ENCODE data around the gene FBXL16. TPM values are rescaled to one million over a fixed set of nuclear protein-coding genes. Genes with fewer than 3 reads are reported as not detected.
"Not testable (repeated sequence)": the region's sequence is repeated elsewhere in the genome, so short reads cannot be mapped to it uniquely, and the experiment has no call there.

Gene FBXL16
- polyA plus RNA-seq, 1 donor, result 0.52 TPM

DNA sequence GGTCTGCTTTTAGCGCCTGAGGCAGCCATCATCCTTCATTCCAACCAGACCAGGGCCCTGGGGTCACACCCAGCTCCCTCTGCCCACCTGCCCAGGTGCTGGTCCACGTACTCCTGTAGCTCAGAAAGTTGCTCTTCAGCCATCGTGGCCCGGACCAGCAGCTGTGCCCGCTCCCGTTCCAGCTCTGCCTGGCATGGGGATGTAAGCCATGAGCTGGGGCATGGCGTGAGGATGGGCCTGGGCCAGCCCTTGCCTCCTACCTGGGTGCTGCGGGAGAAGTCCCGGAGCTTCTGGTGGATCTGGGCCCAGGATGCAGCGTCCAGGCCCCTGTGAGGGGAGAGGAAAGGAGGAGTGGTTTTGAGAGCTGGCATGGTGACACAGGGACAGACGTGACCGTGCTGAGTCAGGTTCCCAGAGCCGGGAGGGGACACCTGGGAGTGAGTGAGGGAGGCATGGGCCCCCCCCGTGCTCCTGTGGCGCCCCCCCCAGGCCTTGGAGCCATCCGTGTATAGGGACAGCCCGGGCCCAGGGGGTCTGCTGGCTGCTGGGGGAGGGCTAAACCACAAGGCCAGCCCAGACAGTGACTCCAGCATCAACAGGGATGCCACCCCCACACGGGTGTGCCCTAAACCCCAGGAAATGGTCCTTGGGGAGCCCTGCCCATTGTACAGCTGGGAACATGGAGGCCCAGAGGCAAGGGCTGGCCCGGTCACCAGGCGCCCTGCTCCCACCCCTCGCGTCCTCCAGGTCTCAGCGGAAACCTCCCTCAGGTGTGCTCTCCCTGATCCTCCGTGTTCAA lies 17.4 kb upstream of the FBXL16 start:
- DNase-seq, result no peak

- DNase-seq, result no peak
Observed at GRCh38 chr16:721765-722540, 16.4 kb upstream of the FBXL16 start.

DNA sequence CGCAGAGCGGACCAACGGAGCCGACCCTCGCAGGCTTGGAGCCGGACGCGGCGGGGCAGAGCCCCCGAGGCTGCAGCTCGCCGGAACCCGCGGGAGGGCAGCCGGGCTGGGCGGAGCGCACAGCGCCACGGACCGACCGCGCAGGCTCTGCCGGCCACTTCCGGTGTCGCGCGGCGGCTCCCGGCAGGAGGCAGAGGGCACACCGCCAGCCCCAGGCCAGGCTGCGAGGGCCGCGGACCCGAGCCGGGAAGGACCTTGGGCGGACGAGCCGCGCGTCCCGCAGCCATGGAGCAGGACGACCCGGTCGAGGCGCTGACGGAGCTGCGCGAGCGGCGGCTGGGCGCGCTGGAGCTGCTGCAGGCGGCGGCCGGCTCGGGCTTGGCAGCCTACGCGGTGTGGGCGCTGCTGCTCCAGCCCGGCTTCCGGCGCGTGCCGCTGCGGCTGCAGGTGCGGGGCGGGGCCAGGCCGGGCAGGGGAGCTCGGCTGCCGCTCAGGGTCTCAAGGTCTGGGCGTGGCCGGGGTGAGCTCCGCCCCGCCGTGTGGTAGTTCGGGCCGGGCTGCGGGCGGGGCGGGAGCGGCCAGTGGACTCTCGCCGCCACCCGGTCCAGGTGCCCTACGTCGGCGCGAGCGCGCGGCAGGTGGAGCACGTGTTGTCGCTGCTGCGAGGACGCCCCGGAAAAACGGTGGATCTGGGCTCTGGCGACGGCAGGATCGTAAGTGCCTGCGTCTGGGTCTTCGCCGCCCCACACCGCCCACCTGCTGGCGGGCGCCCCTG lies 15.6 kb upstream of the FBXL16 start, which contains the start of gene ANTKMT:
Gene ANTKMT, plus strand, starts transcription at position 157 of the 775 bp plus-strand sequence. Its CDS starts 129 bp downstream, at position 286.
- DNase-seq, result peak; percentile 81

GRCh38 chr16:720447-720989 lies 14.9 kb upstream of the FBXL16 start:
- DNase-seq, result peak; percentile 74

- DNase-seq, result no peak
Observed at GRCh38 chr16:719815-720446, 14.3 kb upstream of the FBXL16 start.

DNA sequence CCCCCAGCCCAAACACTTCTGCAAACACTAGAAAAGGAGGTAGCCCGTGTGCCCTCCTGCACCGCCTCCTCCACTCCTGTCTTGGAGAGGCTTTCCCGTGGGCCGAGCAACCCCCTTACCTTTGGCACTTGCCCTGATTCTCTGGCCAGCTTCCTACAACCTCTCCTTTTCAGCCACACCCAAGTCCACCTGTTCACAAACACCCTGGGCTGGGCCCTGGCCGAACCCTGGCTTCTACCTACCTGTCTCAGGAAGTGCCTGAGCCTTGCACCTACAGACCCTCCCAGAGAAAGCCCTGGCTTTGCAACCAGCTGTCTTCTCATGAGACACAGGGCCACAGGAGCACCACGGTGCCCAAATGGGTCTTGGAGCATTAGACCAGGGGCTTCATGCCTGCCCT lies 13.3 kb upstream of the FBXL16 start:
- no peak for DNase-seq

DNA sequence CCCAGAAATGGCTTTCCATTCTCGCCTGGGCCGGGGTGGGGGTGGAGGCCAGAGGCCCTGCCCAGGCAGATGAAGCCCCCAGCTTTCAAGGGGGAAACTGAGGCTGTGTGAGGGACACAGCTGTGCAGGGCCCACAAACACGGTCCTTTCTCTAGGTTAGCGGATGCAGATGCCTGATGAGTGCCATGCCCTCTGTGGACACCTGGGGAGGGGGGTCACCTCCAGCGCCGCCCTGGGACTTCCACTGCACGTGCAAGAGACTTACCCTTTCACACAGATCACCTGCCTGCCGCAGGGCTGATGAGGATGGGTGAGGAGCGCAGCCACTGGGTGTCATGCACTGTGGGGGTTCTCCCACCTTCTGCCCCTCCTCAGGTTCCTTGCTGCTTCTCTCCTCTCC lies 12.8 kb upstream of the FBXL16 start:
- no peak for DNase-seq

DNA sequence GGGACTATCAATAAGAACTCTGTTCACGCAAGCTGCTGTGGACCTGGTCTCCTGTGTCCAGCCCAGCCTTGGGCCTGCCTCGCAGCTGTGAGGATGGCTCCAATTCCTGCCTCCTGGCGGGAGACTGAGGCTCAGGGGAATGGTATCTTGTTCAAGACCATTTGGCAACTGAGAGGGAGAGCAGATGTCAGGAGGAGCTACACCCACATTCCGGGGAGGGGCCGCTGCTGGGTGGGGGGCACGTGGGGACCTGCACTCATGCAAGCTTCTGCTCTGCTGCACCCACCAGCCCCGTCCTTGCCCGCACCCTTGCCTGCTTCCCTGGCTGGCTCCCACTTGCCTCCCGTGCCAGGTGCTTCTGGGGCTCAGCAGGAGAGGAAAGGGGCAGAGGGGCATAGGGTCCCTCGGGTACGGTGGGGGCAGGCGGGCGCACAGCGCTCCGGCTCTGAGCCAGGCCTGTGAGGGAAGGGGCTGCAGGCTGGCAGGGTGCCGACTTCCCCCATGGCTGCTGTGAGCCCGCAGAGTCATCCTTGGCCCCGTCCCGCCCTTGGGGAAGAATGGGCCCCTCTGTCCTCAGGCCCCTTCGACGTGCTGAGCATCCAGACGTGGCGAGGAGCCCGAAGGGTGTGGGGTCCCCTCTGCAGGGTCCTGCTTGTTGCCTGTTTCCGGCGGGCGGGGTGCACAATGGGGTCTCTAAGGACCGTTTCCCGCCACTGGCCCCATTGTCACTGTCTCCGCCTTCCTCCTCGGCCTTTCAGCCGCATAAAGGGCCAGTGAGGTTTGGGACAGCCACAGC lies 12.0 kb upstream of the FBXL16 start:
- DNase-seq, result no peak

- no peak for DNase-seq
Observed at GRCh38 chr16:716768-717325, 11.2 kb upstream of the FBXL16 start.

DNA sequence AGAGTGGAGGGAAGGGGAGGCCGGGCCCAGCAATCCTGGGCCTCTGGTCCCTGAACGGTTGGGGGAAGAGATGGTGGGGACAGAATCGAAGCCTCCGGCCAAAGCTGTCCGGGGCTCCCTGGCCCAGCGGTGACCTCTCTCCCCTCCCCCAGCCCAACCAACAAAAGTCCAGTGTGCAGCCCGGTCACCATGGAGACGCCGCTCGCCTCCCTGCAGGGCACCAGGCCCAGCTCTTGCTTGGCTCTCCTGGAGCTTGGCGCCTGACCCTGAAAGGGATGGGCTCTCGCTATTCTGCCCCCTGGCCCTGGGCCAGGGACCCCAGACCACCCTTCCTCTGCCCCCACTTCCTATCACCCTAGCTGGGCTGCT lies 10.6 kb upstream of the FBXL16 start:
- no peak for DNase-seq

DNA sequence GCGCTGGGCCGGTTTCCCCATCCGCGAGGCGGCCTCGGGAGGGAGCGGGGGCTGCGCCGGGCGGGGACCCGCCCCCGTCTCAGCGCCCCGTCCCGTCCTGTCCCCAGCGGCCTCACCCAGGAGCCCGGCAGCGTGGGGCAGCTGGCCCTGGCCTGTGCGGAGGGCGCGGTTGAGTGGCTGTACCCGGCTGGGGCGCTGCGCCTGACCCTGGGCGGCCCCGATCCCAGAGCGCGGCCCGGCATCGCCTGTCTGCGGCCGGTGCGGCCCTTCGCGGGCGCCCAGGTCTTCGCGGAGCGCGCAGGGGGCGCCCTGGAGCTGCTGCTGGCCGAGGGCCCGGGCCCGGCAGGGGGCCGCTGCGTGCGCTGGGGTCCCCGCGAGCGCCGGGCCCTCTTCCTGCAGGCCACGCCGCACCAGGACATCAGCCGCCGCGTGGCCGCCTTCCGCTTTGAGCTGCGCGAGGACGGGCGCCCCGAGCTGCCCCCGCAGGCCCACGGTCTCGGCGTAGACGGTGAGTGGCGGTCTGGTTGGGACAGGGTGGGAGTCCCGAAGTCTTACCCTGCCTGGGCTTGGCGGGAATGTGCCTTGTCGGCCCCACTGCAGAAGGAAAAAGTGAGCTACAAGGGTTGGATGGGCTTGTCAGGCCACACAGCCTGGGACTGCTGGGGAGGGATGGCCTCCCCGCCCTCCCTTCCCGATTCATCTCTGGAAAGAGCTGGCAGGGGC lies 10.0 kb upstream of the FBXL16 start:
- no peak for DNase-seq

DNA sequence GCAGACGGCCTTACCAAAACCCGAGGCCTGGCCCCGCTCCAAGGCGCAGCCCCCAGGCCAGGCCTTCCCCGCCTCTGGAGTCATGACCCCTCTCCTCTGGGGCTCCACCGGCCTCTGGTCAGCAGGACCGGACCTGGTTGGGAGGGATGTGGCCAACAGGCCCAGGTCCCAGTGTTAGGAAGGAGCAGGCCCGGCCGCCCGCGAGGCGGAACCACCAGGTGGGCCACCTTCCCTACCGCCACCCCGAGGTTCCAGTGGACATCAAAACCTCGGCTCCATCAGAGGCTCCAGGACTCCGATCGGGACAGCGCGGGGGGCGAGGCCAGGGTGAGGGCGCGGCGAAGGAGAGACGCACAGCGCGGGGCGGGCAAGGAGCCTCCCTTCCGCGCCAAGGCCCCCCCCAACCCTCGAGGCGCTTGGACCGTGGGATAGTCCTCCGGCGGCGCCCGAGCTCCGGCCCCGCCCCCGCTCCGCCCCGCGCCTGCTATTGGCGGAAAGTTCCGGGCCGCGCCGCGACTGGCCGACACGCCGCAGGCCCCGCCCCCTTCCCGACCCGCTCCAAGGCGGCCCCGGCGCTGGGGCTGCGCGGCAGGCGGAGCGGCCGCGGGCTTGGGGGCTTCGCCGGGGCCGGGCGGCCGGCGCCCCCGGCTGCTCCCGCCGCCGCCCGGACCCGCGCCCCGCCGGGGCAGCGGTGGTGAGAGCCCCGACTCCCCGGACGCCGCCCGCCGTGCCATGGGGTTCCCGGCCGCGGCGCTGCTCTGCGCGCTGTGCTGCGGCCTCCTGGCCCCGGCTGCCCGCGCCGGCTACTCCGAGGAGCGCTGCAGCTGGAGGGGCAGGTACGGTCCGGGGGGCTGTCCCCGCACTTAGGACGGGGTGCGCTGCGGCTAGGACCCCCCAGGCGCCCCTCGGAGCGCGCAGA lies 9.2 kb upstream of the FBXL16 start, which contains the start of gene METRN:
Gene METRN, plus strand, starts transcription at position 561 of the 919 bp plus-strand sequence. Its CDS starts 172 bp downstream, at position 733.
- peak; percentile 94 for DNase-seq

DNA sequence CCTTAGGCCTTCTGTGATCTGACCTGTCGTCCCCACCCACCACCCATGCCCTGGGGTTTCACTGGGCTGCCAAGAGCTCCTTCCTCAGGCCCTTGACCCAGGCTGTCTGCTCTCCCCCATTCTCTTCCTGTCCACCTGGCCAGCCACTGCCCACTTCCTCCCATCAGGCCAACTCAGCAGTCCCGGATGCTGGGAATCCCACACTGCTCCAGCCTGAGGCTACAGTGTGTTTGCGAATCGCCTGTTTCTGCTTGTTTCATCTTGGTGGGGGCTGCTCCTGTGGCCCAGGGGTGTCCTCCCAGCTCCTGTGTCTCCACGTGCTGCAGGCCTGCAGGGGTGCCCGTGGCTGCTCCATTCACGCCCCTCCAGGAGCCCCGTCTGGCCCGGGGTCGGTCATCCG lies 8.5 kb upstream of the FBXL16 start:
- DNase-seq, result no peak

DNA sequence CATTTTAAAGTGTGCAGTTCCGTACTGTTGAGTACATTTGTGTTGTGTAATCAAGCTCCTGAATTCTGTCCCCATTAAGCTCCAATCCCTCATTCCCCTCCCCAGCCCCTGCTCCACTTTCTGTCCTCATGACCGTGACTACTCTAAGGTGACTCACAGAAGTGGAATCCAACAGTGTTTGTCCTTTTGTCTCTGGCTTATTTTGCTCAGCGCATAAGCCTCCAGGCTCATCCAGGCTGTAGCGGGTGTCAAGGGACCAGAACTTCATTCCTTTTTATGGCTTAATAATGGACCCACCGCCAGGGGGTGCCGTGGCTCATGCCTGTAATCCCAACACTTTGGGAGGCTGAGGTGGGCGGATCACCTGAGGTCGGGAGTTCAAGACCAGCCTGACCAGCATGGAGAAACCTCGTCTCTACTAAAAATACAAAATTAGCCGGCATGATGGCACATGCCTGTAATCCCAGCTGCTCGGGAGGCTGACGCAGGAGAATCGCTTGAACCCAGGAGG lies 7.2 kb upstream of the FBXL16 start:
- DNase-seq, result not testable (repeated sequence)

- DNase-seq, result peak; percentile 79
Observed at GRCh38 chr16:711548-712320, 6.1 kb upstream of the FBXL16 start.

DNA sequence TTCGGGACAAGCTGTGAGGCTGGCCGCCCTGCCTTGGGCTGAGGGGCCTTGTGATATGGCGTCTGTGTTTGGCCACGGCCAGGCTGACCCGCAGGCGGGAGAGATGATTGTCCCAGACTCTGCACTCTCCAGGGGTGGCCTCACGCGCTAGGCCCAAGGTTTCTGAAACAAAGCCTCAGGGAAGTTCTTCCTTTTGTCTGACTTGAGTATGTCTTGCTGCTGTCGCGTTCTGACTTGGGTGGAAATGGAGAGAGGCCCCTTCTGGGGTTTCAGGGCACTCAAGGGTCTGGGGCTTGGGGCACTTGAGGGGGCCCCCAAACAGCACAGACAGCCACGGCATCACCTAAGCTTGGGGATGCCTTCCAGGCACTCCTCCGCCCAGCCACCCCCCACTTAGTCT lies 5.5 kb upstream of the FBXL16 start:
- DNase-seq, result no peak

- DNase-seq, result no peak
Observed at GRCh38 chr16:710500-711075, 5.0 kb upstream of the FBXL16 start.

Data from hindlimb muscle (tissue), 1 donor.